DOHH2 (cell line): ENCODE measurements around the gene RAB29.
"Not testable (repeated sequence)": the region's sequence is repeated elsewhere in the genome, so short reads cannot be mapped to it uniquely, and the experiment has no call there.

Experiments used
- CTCF ChIP-seq: fragments of 200-600 bp; sonication (generic); IDR thresholded peaks from one replicate; pipeline ENCODE4 v1.5.1; 2014; ENCODE audit warnings: antibody characterized with exemption, mild to moderate bottlenecking, low read depth, low read length; ENCODE audit not compliant: poor library complexity, severe bottlenecking
- EZH2phosphoT487 ChIP-seq: fragments of 200-600 bp; sonication (generic); IDR thresholded peaks from 2 replicates; pipeline ENCODE4 v1.6.1; 2017; ENCODE audit warnings: borderline replicate concordance, mild to moderate bottlenecking, antibody characterized with exemption, low read length, moderate library complexity, mixed read lengths

- not testable (repeated sequence) for TF ChIP-seq EZH2phosphoT487, CTCF
These were observed 48.0 kb upstream of the RAB29 start for GRCh38 chr1:205823260-205823659.
